ENCODE measurements around the gene MKLN1.

Gene MKLN1

DNA sequence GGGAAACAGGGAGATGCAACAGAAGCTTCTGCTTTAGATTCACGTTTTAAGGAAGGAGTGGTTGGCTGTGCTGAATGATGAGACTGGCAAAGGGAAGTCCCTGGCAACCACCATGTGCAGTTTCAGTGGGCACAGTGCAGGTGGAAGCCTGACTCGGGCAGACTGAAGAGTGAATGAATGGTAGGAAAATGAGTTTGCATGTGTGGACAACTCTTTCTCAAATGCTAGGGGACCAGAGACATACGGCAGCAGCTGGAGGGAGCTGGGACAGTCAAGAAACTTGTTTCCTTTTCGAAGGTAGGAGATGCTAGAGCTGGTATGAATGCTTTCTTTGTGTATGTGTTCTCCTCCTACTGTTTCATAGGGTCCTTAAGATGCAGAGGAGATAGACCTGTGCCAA is 199.8 kb downstream of the MKLN1 start:
- no peak for FAIRE-seq

GRCh38 chr7:131529179-131529578 is 201.5 kb downstream of the MKLN1 start:
- no peak for FAIRE-seq

DNA sequence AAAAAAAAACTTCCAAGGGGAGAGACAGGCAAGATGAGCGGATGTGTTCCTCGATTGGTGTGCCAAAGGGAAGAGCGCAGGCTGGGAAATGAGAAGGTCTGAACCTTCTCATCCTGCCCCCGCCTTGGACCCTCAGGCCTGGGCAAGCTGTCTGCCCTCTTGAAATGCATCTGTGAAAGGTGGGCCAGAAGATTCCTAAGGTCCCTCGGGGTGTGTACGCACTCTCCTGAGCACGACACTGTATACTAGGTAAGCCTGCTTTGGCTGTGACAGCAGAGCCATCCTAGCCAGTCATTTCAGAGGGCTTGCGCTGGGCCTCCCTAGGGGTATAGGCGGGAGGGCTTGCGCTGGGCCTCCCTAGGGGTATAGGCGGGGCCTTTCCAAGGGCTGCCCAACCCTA is 201.9 kb downstream of the MKLN1 start:
- no peak for FAIRE-seq

DNA sequence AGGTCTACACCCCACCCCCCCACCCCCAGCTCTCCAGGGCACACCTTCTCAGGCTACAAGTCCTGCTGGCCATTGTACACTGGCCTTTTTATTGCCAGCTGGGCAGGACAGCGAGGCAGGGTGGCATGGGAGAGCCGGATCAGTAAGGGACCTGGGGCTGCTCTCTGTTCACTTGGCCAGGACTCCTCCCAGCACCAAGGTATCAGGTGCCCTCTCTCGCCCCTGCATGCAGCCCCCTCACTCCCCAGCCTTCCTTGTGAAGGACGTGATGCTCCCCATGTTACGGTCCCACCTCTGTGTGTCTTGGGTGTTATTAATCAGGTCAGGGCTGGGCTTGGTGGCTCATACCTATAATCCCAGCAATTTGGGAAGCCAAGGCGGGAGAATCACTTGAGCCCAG is 202.5 kb downstream of the MKLN1 start:
- no peak for FAIRE-seq

- FAIRE-seq: no peak
Observed at GRCh38 chr7:131532570-131533091, 205.0 kb downstream of the MKLN1 start.

GRCh38 chr7:131533151-131533559 is 205.5 kb downstream of the MKLN1 start:
- no peak for FAIRE-seq

DNA sequence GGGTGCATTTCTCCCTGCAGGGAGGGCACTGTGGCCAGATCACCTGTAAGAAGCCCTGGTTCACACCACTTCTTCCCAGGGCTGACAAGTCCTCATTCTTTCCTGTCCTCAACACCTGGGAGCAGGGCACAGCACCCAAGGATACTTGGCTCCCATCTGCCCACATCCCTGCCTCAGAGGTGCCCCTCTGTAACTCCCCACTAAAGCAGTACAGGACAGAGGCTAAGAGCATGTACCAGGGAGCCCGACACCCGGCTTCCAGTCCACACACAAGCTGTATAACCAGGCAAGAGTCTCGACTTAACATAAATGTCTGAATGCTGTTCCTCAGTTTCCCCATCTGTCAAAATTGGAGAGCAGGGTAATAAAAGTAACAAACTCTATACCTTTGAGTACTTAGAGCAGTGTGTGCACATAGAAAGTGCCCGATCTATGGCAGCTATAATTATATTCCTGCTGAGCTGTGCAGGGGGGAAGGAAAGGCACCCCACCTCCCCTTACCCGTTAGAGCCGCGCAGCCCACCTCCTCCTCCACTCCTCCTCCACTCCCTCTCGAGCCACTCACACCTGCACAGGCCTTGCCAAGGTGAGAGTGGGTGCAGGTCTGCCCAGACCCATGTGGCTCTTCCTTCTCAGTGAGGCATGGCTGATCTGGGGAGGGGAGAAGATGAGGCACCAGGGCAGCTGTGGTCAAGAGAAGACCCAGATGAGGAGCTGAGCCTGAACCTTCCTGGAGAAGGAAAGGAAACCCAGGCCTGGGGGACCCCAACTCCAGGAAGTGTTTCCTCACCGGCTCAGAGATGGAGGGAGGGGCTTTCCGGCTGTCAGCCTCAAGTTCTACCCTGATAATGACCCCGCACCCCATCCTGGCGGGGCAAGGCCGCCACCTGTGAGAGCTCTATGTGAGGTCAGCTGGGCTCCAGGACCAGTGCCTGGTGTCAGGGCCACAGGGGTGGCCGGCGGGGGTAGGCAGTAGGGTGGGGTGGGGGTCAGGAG is 206.2 kb downstream of the MKLN1 start:
- no peak for FAIRE-seq

- no peak for FAIRE-seq
Observed at GRCh38 chr7:131536361-131536849, 208.7 kb downstream of the MKLN1 start.

GRCh38 chr7:131537571-131537978 is 209.9 kb downstream of the MKLN1 start:
- FAIRE-seq: no peak

- FAIRE-seq: no peak
Observed at GRCh38 chr7:131538071-131538812, 210.6 kb downstream of the MKLN1 start.

GRCh38 chr7:131538813-131539179 is 211.1 kb downstream of the MKLN1 start:
- no peak for FAIRE-seq

- FAIRE-seq: no peak
Observed at GRCh38 chr7:131540491-131541162, 213.0 kb downstream of the MKLN1 start.

DNA sequence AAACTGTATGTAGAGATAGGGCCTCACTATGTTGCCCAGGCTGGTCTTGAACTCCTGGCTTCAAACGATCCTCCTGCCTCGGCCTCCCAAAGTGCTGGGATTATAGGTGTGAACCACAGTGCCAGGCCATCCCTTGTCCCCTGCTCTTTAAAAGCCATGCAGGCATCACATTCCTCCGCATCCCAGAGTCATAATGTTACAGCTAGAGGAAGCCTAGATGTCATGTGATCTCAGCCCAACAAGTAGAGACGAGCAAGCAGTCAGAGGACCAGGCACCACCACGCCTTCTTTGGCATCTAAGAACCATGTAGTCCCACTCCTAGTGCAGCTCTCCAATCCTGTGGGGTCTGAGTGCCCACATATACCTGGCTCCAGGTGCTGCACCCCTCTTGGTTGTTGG is 215.6 kb downstream of the MKLN1 start:
- no peak for FAIRE-seq

GRCh38 chr7:131544021-131544420 is 216.3 kb downstream of the MKLN1 start:
- no peak for FAIRE-seq

- no peak for FAIRE-seq
Observed at GRCh38 chr7:131544449-131545301, 217.0 kb downstream of the MKLN1 start.

DNA sequence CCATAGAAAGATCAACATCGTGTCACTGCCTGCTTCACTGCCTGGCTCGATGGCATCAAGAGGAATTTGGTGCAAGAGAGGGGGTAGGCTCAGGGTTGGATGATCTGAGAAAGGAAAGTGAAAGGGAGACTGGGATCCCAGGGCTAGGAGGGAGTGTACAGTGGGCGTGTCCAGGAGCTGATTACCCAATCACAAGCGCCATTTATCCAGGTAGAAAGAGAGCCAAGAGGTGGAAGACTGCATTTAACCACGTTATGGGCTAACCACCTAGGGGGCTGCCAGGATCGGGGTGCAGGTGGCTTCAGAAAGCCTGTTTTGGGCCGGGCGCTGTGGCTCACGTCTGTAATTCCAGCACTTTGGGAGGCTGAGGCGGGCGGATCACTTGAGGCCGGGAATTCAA is 218.4 kb downstream of the MKLN1 start:
- FAIRE-seq: no peak

Measured in G401.6 (cell line).